ENCODE data around the gene C8A.

DNA sequence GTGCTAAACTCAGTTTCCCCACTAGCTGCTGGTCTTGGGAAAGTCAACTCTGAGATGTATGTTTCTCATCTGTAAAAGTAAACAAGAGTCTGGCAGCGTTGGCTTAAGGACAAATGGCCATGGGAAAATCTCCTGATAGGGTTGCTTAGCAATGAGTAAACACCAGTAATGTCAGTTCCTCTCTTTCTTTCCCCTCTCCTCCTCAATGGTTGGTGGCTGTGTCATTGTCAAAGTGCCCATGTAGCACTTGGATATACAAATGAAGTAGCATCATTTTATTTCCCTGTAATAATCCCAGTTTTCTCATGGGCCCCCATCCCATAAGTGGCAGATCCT lies 33.2 kb upstream of the C8A start:
- TF ChIP-seq CTCF (IDR thresholded peaks at IDR 0.05): no peak
- TF ChIP-seq POLR2A (IDR thresholded peaks at IDR 0.05): no peak
